GM12878 (cell line): ENCODE results near the gene HSPA4. TPM values are rescaled to one million over a fixed set of nuclear protein-coding genes. Genes with fewer than 3 reads are reported as not detected.

Experiments used
- ATAC-seq: fragments of 200-7000 bp; cut with Tn5 transposase; 3 replicates; pipeline ENCODE4 v1.9.1; 2020; ENCODE audit warnings: mild to moderate bottlenecking, moderate library complexity
- BruUV-seq: library from RNA; stranded (reverse); fragments of 400-500 nt; replicated peaks from 2 replicates; lab custom pipeline; 2021; lab: Mats Ljungman, UMichigan
- CTCF ChIA-PET: fragments of 300-600 bp; sonication (Branson Sonifier 250); formaldehyde crosslinking; extraction: SDS; loops from one replicate; lab custom pipeline; 2021; ENCODE audit warnings: inconsistent platforms; lab: Yijun Ruan, JAX
- POLR2A ChIA-PET: fragments of 350-600 bp; formaldehyde crosslinking; extraction: SDS; loops from one replicate; lab custom pipeline; 2021; ENCODE audit warnings: inconsistent platforms; lab: Charles Lee
- RAD21 ChIA-PET: fragments of 300-600 bp; sonication (Branson Sonifier 250); formaldehyde crosslinking; loops from one replicate; lab custom pipeline; 2023; ENCODE audit warnings: antibody characterized with exemption; ENCODE audit not compliant: unreplicated experiment; lab: Charles Lee
- SMC1A ChIA-PET: fragments of 300-600 bp; sonication (Branson Sonifier 250); formaldehyde crosslinking; loops from one replicate; lab custom pipeline; 2023; ENCODE audit not compliant: unreplicated experiment, uncharacterized antibody; lab: Charles Lee
- DNase-seq: peaks from one replicate; pipeline ENCODE4 v3.0.0-alpha.2; 2011; ENCODE audit warnings: low read depth, low spot score
- FAIRE-seq: peaks from 3 replicates; lab custom pipeline; 2011; peaks lifted over from hg19 to GRCh38; lab: Jason Lieb, UNC
- H2AFZ ChIP-seq: 2 replicates; pipeline ENCODE4 v1.6.0; 2011; ENCODE audit warnings: low read depth, low read length, control low read depth; ENCODE audit not compliant: control insufficient read depth
- H3K27ac ChIP-seq: 2 replicates; pipeline ENCODE4 v1.5.1; 2011; ENCODE audit warnings: control low read depth; ENCODE audit not compliant: control insufficient read depth, insufficient read depth
- H3K27me3 ChIP-seq, 2 experiments: replicated peaks in 1 of 2; 2 replicates each; pipeline versions ENCODE4 v1.6.0 to v1.6.1; 2011; ENCODE audit warnings: low read length in 1 of 2; ENCODE audit not compliant: control insufficient read depth in 2 of 2, insufficient read depth in 2 of 2
- H3K36me3 ChIP-seq, 2 experiments: 2 replicates each; pipeline ENCODE4 v1.5.1; 2011; ENCODE audit warnings: low read length in 1 of 2; ENCODE audit not compliant: control insufficient read depth in 2 of 2, insufficient read depth in 2 of 2
- H3K4me1 ChIP-seq: 2 replicates; pipeline ENCODE4 v1.6.1; 2011; ENCODE audit warnings: mild to moderate bottlenecking, low read length, moderate library complexity, mixed read lengths; ENCODE audit not compliant: control insufficient read depth, insufficient read depth
- H3K4me2 ChIP-seq: 2 replicates; pipeline ENCODE4 v1.6.0; 2011; ENCODE audit warnings: control low read depth; ENCODE audit not compliant: control insufficient read depth, insufficient read depth
- H3K4me3 ChIP-seq: fragments of 200-600 bp; sonication (generic); 2 replicates; pipeline ENCODE4 v1.5.1; 2016
- H3K79me2 ChIP-seq: 2 replicates; pipeline ENCODE4 v1.6.0; 2011; ENCODE audit warnings: low read length; ENCODE audit not compliant: control insufficient read depth, insufficient read depth
- H3K9ac ChIP-seq: 2 replicates; pipeline ENCODE4 v1.8.0; 2011; ENCODE audit warnings: low read length, control low read depth, mixed read lengths; ENCODE audit not compliant: control insufficient read depth, insufficient read depth
- H3K9me3 ChIP-seq: replicated peaks from 3 replicates; pipeline ENCODE4 v1.5.1; 2011; ENCODE audit warnings: mild to moderate bottlenecking, low read length; ENCODE audit not compliant: control insufficient read depth, insufficient read depth
- H4K20me1 ChIP-seq: 2 replicates; pipeline ENCODE4 v1.6.0; 2011; ENCODE audit not compliant: control insufficient read depth, insufficient read depth
- BCLAF1 ChIP-seq: fragments of 450-650 bp; IDR thresholded peaks from 2 replicates; pipeline ENCODE4 v1.6.1; 2017; ENCODE audit warnings: antibody characterized with exemption, mild to moderate bottlenecking, moderate library complexity
- IRF4 ChIP-seq: IDR thresholded peaks from 2 replicates; pipeline ENCODE4 v1.6.1; 2011; ENCODE audit warnings: low read depth, low read length
- NR2C2 ChIP-seq: IDR thresholded peaks from 2 replicates; pipeline ENCODE4 v1.6.1; 2011; ENCODE audit warnings: borderline replicate concordance, low read depth; ENCODE audit not compliant: control insufficient read depth, insufficient read length
- PAX5 ChIP-seq: IDR thresholded peaks from 2 replicates; pipeline ENCODE4 v1.6.1; 2011; ENCODE audit warnings: low read depth, low read length, borderline replicate concordance
- POLR2AphosphoS2 ChIP-seq: IDR thresholded peaks from 2 replicates; pipeline ENCODE4 v1.6.1; 2011; ENCODE audit warnings: low read depth, mild to moderate bottlenecking, low read length, improper control_type of control experiment, moderate library complexity
- RB1 ChIP-seq: fragments of 450-650 bp; formaldehyde crosslinking; IDR thresholded peaks from 2 replicates; pipeline ENCODE4 v1.6.1; 2017; ENCODE audit warnings: mild to moderate bottlenecking, borderline replicate concordance
- TBL1XR1 ChIP-seq: IDR thresholded peaks from 2 replicates; pipeline ENCODE4 v1.6.1; 2012; ENCODE audit warnings: low read depth, low read length, improper control_type of control experiment
- USF1 ChIP-seq: IDR thresholded peaks from 2 replicates; pipeline ENCODE4 v1.6.1; 2011; ENCODE audit warnings: borderline replicate concordance, low read depth, mild to moderate bottlenecking, moderate library complexity, mixed read lengths, low read length; ENCODE audit not compliant: insufficient read depth; ENCODE audit errors: extremely low read length
- ZNF207 ChIP-seq: fragments of 450-650 bp; IDR thresholded peaks from 2 replicates; pipeline ENCODE4 v1.6.1; 2014; ENCODE audit warnings: antibody characterized with exemption, mild to moderate bottlenecking, borderline replicate concordance
- ZNF622 ChIP-seq: fragments of 450-650 bp; IDR thresholded peaks from 2 replicates; pipeline ENCODE4 v1.6.1; 2017; ENCODE audit warnings: mild to moderate bottlenecking, inconsistent platforms
- WGBS: methylation state at CpG from one replicate; pipeline ENCODE4 v1.1.6; 2016; ENCODE audit warnings: low lambda C conversion rate; ENCODE audit not compliant: insufficient replicate concordance, insufficient coverage; ENCODE audit errors: missing lambda C conversion rate; 5-methylcytosine and 5-hydroxymethylcytosine counted together
- in situ Hi-C: fragments of 300-500 bp; cut with MboI; formaldehyde crosslinking; loops from 9 replicates; pipeline ENCODE4 v1.14.3; 2018; ENCODE audit warnings: mixed read lengths
- intact Hi-C: fragments of 100-400 bp; cut with micrococcal nuclease; formaldehyde crosslinking; loops from one replicate; pipeline ENCODE4 v1.14.2; 2022; ENCODE audit not compliant: unreplicated experiment
- polyA plus RNA-seq, 11 experiments: library from polyadenylated mRNA; depleted of rRNA in 4 of 11; unstranded in 6 of 11; stranded (reverse) in 5 of 11; fragments of >200 nt; fragmentation: Nextera tagmentation in 4 of 11; fragmentation: Illumina TruSeq in 1 of 11; extraction: Ambion mirVana in 4 of 11; extraction: Trizol in 1 of 11; gene quantifications; 1 replicate in 1 of 11; 2 replicates in 10 of 11; pipeline versions ENCODE4 v1.2.1 to v1.2.3, GENCODE V29; 2011 to 2016; ENCODE audit warnings: inconsistent platforms in 2 of 11, missing spikeins in 2 of 11, low read depth in 1 of 11
- total RNA-seq, 4 experiments: library from RNA; depleted of rRNA in 3 of 4; stranded (reverse); fragments of >200 nt in 3 of 4; fragmentation: Illumina TruSeq in 1 of 4; extraction: Trizol in 1 of 4; gene quantifications; 2 replicates each; pipeline versions ENCODE4 v1.2.1 to v1.2.3, GENCODE V29; 2013 to 2021

HSPA4 gene
- total and polyA plus RNA-seq, 10 of the 15 experiments (the other 5 are each of a cell fraction or from before 2014, with no cell fraction given) = 61.6 to 234 (median 116) TPM

DNA sequence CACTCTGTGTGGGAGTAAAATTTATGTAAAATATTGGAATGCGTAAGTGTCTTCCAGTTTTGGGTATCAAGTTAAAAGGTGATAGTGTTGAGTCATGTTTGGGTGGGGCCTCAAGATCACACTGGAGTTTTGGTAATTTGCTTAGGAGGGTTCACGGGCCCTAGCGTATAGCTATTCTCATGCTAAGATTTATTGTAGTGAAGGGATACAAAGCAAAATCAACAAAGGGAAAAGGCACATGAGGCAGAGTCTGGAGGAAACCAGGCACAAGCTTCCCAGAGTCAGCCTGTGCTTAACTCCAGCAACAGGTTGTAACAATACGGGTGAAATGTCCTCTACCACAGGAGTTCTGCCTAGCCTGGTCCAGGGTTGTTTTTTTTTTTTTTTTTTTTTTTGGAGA, 20.2 kb downstream of the HSPA4 start:
- H3K79me2 ChIP-seq = no peaks in the 10 kb centered on the region; the same call in none of the 2 replicates
- no peaks in the 10 kb centered on the region for H3K9me3 ChIP-seq
- no peak overlapping the region for H3K9ac ChIP-seq
- H3K4me1 ChIP-seq = no peaks in the 10 kb centered on the region
- H3K36me3 ChIP-seq = peaks cover 4 to 23% of the 10 kb centered on the region in 2 experiments
- 97% methylated on average over 4 of the region's 4 CpGs for WGBS
- H2AFZ ChIP-seq = no peak overlapping the region
- no TSS peak for BruUV-seq
- intact Hi-C loops (no loop called here), in situ Hi-C loops (no loop called here)
- H3K4me2 ChIP-seq = no peak overlapping the region
- TF ChIP-seq IRF4 (no peak), USF1 (no peak), ZNF622 (no peak), ZNF207 (no peak), BCLAF1 (no peak), PAX5 (no peak), RB1 (no peak), POLR2AphosphoS2 (no peak), TBL1XR1 (no peak), NR2C2 (no peak)
- ChIA-PET RAD21 (interaction anchor here (1.0 kb wide), 1 partner anchor 388 kb away, joined by 3 read pairs; no protein-coding TSS in a partner anchor), CTCF (interaction anchor here (0.6 to 0.7 kb wide), 2 partner anchors 161 to 627 kb away, joined by 3 to 5 read pairs; no protein-coding TSS in a partner anchor), POLR2A (interaction anchor here (0.7 kb wide), 1 partner anchor 53 kb away, joined by 3 read pairs; no protein-coding TSS in a partner anchor), SMC1A (interaction anchor here (1.2 kb wide), 1 partner anchor 12 kb away, joined by 3 read pairs; no protein-coding TSS in a partner anchor)
- FAIRE-seq (no peak), ATAC-seq (no peak), DNase-seq (no peak)
- H3K4me3 ChIP-seq = no peak overlapping the region
- H4K20me1 ChIP-seq = 0 out of 2 replicates have a peak, but pooled peaks cover 2% of the 10 kb centered on the region
- H3K27ac ChIP-seq = no peak overlapping the region
- H3K27me3 ChIP-seq = no peaks in the 10 kb centered on the region
